BLaER1 (cell line): ENCODE results near the gene DDX24.
"Not testable (repeated sequence)": the region's sequence is repeated elsewhere in the genome, so short reads cannot be mapped to it uniquely, and the experiment has no call there.

ENCODE experiments used
- H3K27ac ChIP-seq: shearing (Covaris generic); formaldehyde crosslinking; 2 replicates; pipeline ENCODE4 v1.8.1; 2022
- H3K27me3 ChIP-seq: shearing (Covaris generic); formaldehyde crosslinking; 2 replicates; pipeline ENCODE4 v1.8.1; 2022
- H3K36me3 ChIP-seq: shearing (Covaris generic); formaldehyde crosslinking; 2 replicates; pipeline ENCODE4 v1.8.1; 2022
- H3K4me1 ChIP-seq: shearing (Covaris generic); formaldehyde crosslinking; 2 replicates; pipeline ENCODE4 v1.8.1; 2022
- H3K4me2 ChIP-seq: shearing (Covaris generic); formaldehyde crosslinking; 2 replicates; pipeline ENCODE4 v1.8.1; 2022
- H3K4me3 ChIP-seq: shearing (Covaris generic); formaldehyde crosslinking; 2 replicates; pipeline ENCODE4 v1.8.1; 2022
- H3K9ac ChIP-seq: shearing (Covaris generic); formaldehyde crosslinking; 2 replicates; pipeline ENCODE4 v1.8.1; 2022
- H3K9me3 ChIP-seq: shearing (Covaris generic); formaldehyde crosslinking; 2 replicates; pipeline ENCODE4 v1.8.1; 2022
- H4K20me1 ChIP-seq: shearing (Covaris generic); formaldehyde crosslinking; 2 replicates; pipeline ENCODE4 v1.8.1; 2022
- Cebpa-rat ChIP-seq: shearing (Covaris generic); IDR thresholded peaks from 2 replicates; pipeline ENCODE4 v1.8.1; 2022

The DDX24 gene

DNA sequence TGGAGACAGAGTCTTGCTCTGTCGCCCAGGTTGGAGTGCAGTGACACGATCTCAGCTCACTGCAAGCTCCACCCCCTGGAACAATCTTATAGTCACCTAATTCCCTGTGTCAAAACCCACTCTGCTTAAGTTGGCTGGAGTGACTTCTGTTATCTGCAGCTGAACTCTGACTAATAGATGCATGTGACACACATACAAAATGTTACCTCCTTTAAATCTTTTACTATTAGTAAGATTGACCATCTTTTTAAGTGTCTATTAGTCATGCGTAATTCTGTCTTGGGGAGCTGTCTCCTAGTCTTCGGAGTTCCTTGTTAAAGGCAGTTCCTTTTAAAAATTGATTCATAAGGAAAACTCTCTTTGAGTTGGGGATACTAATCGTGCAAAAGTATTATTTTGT lies 7.5 kb upstream of the DDX24 start:
- Histone ChIP-seq H4K20me1 (no peaks in the 10 kb centered on the region), H3K9ac (no peak overlapping the region), H3K27ac (no peak overlapping the region), H3K4me1 (no peaks in the 10 kb centered on the region), H3K9me3 (no peaks in the 10 kb centered on the region), H3K4me2 (no peak overlapping the region), H3K36me3 (no peaks in the 10 kb centered on the region), H3K4me3 (no peak overlapping the region), H3K27me3 (no peaks in the 10 kb centered on the region)
- no peak for TF ChIP-seq Cebpa-rat

DNA sequence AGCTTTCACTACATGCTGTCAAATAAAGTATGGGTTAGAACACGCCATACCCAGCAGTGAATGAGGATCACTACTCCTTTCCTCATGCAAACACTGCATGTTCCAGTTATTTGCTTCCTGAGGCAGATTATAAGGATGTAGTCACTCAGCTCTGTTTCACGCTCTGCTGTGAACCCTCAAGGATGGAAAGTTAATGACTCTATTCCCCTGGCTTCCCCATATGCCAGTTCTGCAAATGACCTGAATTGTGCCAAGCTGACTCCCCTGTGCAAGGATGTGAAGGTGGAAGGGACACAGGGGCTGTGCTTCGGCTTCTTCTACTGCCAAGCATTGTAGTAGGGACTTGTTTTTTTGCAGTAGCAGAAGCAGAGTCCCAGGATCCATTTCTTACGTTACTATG lies 6.9 kb upstream of the DDX24 start:
- Histone ChIP-seq H3K27me3 (no peaks in the 10 kb centered on the region), H3K4me2 (no peak overlapping the region), H4K20me1 (no peaks in the 10 kb centered on the region), H3K27ac (no peak overlapping the region), H3K9ac (no peak overlapping the region), H3K36me3 (no peaks in the 10 kb centered on the region), H3K4me3 (no peak overlapping the region), H3K4me1 (no peaks in the 10 kb centered on the region), H3K9me3 (0 out of 2 replicates have a peak, but pooled peaks cover 2% of the 10 kb centered on the region)
- no peak for TF ChIP-seq Cebpa-rat

DNA sequence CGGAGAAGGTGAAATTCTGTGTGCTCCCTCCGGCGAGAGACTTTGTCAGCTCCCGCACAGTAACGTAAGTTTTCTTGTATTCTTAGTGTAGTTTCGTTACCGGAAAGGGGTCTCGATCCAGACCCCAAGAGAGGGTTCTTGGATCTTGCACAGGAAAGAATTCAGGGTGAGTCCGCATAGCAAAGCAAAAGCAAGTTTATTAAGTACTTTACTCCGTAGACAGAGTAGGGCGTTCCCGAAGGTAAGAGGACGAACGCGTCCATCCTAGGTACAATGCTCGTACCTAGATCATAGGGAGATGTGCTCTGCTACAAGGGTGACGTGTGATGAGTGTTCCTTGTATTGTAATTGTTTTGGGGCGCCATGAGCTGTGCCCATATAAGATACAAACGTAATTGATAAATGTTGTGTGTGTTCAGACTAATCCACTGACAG lies 401 bp upstream of the DDX24 start:
- Histone ChIP-seq H3K4me1 (peaks cover 37% of the 10 kb centered on the region), H3K27ac (peak overlapping the region; percentile 98), H3K4me2 (peak overlapping the region; percentile 91), H3K4me3 (peak overlapping the region; percentile 99), H3K36me3 (peaks cover 30% of the 10 kb centered on the region), H3K27me3 (no peaks in the 10 kb centered on the region), H3K9ac (peak overlapping the region; percentile 99), H3K9me3 (peaks cover 25% of the 10 kb centered on the region), H4K20me1 (peaks cover 35% of the 10 kb centered on the region)
- no peak for TF ChIP-seq Cebpa-rat

DNA sequence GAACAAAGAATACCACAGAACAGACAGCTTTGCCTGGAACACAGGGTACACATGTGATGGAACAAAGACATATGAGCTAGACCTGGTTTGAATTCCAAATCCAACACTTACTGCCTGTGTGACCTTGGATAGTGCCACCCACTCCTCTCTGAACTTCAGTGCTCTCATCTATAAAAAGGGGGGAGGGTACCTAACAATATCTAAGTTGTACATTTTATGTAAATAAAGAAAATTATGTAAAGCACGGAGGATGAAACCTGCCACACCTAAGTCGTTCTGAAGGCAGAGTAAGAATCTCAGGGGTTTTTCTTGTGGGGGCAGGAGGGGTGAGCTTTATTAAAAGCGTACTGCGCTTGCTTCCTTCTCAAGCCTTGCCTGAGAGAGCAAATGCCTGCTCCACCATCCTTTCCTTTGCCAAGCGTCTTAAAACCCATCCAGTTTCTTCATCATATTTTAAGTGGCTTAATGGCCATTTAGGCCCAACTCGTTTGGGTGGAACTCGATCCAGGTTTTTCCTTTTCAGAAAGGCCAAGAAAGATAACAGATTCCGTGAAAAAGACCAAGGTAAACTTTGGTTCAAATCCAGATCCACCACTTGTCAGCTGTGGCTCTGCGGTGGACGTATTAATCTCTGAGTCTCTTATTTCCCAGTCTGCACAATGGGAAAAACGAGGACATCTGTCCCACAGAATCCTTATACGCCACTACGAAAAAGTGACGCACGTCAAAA lies 946 bp downstream of the DDX24 start:
- Histone ChIP-seq H3K27me3 (no peaks in the 10 kb centered on the region), H3K9me3 (peaks cover 39% of the 10 kb centered on the region), H3K36me3 (peaks cover 44% of the 10 kb centered on the region), H3K4me3 (peak overlapping the region; percentile 99), H3K4me1 (peaks cover 37% of the 10 kb centered on the region), H3K9ac (peak overlapping the region; percentile 99), H3K4me2 (peak overlapping the region; percentile 91), H3K27ac (peak overlapping the region; percentile 98), H4K20me1 (peaks cover 48% of the 10 kb centered on the region)
- no peak for TF ChIP-seq Cebpa-rat

DNA sequence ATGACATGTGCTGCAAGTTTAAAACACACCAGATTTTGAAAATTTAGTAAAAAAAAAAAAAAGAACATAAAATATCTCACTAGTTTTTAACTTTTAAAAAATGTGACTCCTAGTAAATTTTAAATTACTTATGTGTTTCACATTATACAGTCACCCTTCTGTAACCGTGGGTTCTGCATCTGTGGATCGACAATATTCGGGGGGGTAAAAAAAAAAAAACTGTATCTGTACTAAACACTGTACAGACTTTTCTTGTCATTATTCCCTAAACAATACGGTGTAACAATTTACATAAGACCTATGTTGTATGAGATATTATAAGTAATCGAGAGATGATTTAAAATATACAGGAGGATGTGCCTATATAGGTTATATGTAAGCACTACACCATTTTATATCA lies 3.2 kb downstream of the DDX24 start:
- no peak for TF ChIP-seq Cebpa-rat
- H3K4me1 ChIP-seq: peaks cover 37% of the 10 kb centered on the region
- H3K4me2 ChIP-seq: peak overlapping the region; percentile 91
- peak overlapping the region; percentile 99 for H3K4me3 ChIP-seq
- no peak overlapping the region for H3K9ac ChIP-seq
- H4K20me1 ChIP-seq: peaks cover 70% of the 10 kb centered on the region
- H3K9me3 ChIP-seq: peaks cover 58% of the 10 kb centered on the region
- no peaks in the 10 kb centered on the region for H3K27me3 ChIP-seq
- no peak overlapping the region for H3K27ac ChIP-seq
- H3K36me3 ChIP-seq: peaks cover 66% of the 10 kb centered on the region

DNA sequence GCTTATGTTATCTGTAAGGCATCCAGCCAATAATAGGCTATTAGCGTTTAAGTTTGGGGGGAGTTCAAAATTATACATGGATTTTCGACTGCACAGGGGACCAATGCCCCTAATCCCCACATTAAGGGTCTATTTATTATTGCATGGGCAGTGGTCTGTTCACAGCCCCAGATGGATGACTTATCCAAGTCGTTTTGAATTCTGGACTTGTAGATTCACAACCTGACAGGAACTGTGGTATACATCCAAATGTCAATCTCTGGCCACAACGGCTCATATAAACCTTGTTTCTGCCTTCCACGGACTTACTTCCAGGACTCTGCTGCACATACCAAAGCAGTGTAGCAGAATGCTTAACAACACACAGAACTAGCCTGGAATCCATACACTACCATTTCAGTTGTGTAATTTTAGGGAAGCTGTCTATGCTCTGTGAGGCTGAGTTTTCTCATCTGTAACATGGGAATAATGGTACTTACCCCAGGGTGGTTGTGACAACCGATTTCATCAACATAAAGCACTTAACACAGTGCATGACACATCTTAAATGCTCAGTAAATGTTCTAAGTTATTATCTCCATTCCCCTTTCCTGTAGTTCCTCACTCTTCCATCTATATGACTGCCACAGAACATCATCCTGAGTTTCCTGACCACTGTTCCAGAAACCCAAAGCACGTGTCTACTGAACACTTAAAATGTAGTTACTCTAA lies 3.7 kb downstream of the DDX24 start:
- no peak for TF ChIP-seq Cebpa-rat
- H3K36me3 ChIP-seq: peaks cover 71% of the 10 kb centered on the region
- H3K4me1 ChIP-seq: peaks cover 37% of the 10 kb centered on the region
- peak overlapping the region; percentile 91 for H3K4me2 ChIP-seq
- H4K20me1 ChIP-seq: peaks cover 74% of the 10 kb centered on the region
- no peak overlapping the region for H3K9ac ChIP-seq
- peaks cover 59% of the 10 kb centered on the region for H3K9me3 ChIP-seq
- no peak overlapping the region for H3K27ac ChIP-seq
- H3K27me3 ChIP-seq: no peaks in the 10 kb centered on the region
- H3K4me3 ChIP-seq: peak overlapping the region; percentile 99

- TF ChIP-seq Cebpa-rat: no peak
- H4K20me1 ChIP-seq: peaks cover 93% of the 10 kb centered on the region
- H3K4me3 ChIP-seq: no peak overlapping the region
- H3K27ac ChIP-seq: no peak overlapping the region
- H3K4me2 ChIP-seq: no peak overlapping the region
- no peak overlapping the region for H3K9ac ChIP-seq
- no peaks in the 10 kb centered on the region for H3K27me3 ChIP-seq
- peaks cover 29% of the 10 kb centered on the region for H3K4me1 ChIP-seq
- peaks cover 81% of the 10 kb centered on the region for H3K9me3 ChIP-seq
- H3K36me3 ChIP-seq: peaks cover 93% of the 10 kb centered on the region
These were observed 6.0 kb downstream of the DDX24 start for GRCh38 chr14:94075008-94075407.

DNA sequence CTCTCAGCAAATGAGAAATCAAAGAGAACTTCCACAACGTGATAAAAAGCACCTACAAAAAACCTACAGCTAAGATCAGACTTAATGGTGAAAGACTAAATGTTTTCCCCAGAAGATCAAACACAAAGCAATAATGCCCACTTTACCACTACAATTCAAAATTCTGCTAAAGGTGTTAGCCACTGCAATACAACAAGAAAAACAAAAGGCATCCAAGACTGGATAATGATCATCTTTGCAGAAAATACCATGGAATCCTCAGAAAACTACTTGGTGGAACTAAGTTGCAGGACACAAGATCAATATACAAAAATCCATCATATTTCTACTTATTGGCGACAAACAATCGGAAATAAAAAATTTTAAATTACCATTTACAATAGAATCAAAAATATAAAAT lies 6.5 kb downstream of the DDX24 start:
- H4K20me1 ChIP-seq: peaks cover 93% of the 10 kb centered on the region
- no peaks in the 10 kb centered on the region for H3K27me3 ChIP-seq
- TF ChIP-seq Cebpa-rat: no peak
- H3K9me3 ChIP-seq: peaks cover 86% of the 10 kb centered on the region
- peaks cover 98% of the 10 kb centered on the region for H3K36me3 ChIP-seq
- H3K4me2 ChIP-seq: no peak overlapping the region
- no peak overlapping the region for H3K9ac ChIP-seq
- peaks cover 26% of the 10 kb centered on the region for H3K4me1 ChIP-seq
- no peak overlapping the region for H3K27ac ChIP-seq
- no peak overlapping the region for H3K4me3 ChIP-seq

DNA sequence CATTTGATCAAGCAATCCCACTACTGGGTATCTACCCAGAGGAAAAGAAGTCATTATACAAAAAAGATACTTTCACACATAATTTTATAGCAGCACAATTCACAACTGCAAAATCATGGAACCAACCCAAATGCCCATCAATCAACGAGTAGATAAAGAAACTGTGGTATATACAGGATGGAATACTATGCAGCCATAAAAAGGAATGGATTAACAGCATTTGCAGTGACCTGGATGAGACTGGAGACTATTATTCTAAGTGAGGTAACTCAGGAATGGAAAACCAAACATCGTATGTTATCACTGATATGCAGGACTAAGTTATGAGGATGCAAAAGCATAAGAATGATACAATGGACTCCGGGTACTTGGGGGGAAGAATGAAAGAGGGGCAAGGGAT lies 8.9 kb downstream of the DDX24 start:
- peaks cover 88% of the 10 kb centered on the region for H3K36me3 ChIP-seq
- H3K4me3 ChIP-seq, H3K4me1 ChIP-seq, H3K27me3 ChIP-seq, H3K27ac ChIP-seq, H3K9ac ChIP-seq, H3K4me2 ChIP-seq: not testable (repeated sequence)
- H3K9me3 ChIP-seq: peaks cover 100% of the 10 kb centered on the region
- H4K20me1 ChIP-seq: peaks cover 93% of the 10 kb centered on the region

DNA sequence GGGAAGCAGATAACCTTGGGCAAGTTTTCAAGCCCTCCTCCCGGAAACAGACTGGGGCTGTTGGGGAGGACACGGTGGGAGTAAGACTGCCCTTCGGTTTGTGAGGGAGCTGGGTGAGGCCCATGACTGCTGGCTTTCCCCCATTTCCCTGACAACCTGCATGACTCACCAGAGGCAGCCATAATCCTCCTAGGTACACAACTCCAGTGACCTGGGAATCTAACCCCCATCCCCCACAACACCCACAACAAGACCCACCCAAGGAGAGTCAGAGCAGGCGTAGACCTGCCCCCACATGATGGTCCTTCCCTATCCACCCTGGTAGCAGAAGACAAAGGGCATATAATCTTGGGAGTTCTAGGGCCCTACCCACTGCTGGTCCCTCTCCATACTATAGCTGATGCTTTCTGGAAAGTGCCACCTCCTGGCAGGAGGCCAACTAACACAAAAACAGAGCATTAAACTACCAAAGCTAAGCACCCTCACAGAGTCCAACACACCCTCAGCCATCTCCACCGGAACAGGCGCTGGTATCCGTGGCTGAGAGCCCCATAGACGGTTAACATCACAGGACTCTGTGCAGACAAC lies 14.8 kb downstream of the DDX24 start:
- Histone ChIP-seq H4K20me1 (peaks cover 99% of the 10 kb centered on the region), H3K27me3 (no peaks in the 10 kb centered on the region), H3K27ac (no peak overlapping the region), H3K4me3 (no peak overlapping the region), H3K4me1 (no peaks in the 10 kb centered on the region), H3K9me3 (peaks cover 41% of the 10 kb centered on the region), H3K36me3 (peaks cover 78% of the 10 kb centered on the region), H3K9ac (no peak overlapping the region), H3K4me2 (no peak overlapping the region)
- TF ChIP-seq Cebpa-rat: no peak
